H9 (cell line): ENCODE data around the gene TBC1D1. TPM values are rescaled to one million over a fixed set of nuclear protein-coding genes. Genes with fewer than 3 reads are reported as not detected.

ENCODE experiments used
- DNase-seq: peaks from one replicate; pipeline ENCODE4 v3.0.0-alpha.2; 2017
- H2AFZ ChIP-seq: one replicate; pipeline ENCODE4 v1.6.1; 2013; ENCODE audit warnings: mild to moderate bottlenecking, low read length, control low read depth, moderate library complexity
- H2AK5ac ChIP-seq: 2 replicates; pipeline ENCODE4 v1.6.1; 2013; ENCODE audit warnings: low read length, control low read depth, mixed read lengths; ENCODE audit not compliant: insufficient read length
- H2BK120ac ChIP-seq: one replicate; pipeline ENCODE4 v1.6.1; 2013; ENCODE audit warnings: low read depth, mild to moderate bottlenecking, low read length, control low read depth, inconsistent platforms; ENCODE audit not compliant: poor library complexity, severe bottlenecking
- H2BK12ac ChIP-seq: 2 replicates; pipeline ENCODE4 v1.6.1; 2013; ENCODE audit warnings: low read length, control low read depth, mixed read lengths, low read depth; ENCODE audit not compliant: insufficient read length
- H2BK15ac ChIP-seq: 2 replicates; pipeline ENCODE4 v1.6.1; 2013; ENCODE audit warnings: low read depth, low read length, control low read depth
- H2BK20ac ChIP-seq: one replicate; pipeline ENCODE4 v1.6.1; 2013; ENCODE audit warnings: low read depth, mild to moderate bottlenecking, low read length, control low read depth, inconsistent platforms; ENCODE audit not compliant: poor library complexity, severe bottlenecking
- H2BK5ac ChIP-seq: 2 replicates; pipeline ENCODE4 v1.6.1; 2013; ENCODE audit warnings: low read length, control low read depth, mixed read lengths; ENCODE audit not compliant: insufficient read length
- H3K14ac ChIP-seq: 2 replicates; pipeline ENCODE4 v1.6.1; 2013; ENCODE audit warnings: low read length, control low read depth; ENCODE audit not compliant: insufficient read depth
- H3K18ac ChIP-seq: 2 replicates; pipeline ENCODE4 v1.6.1; 2013; ENCODE audit warnings: low read depth, mild to moderate bottlenecking, mixed read lengths, low read length, control low read depth; ENCODE audit not compliant: insufficient read length
- H3K23ac ChIP-seq: 2 replicates; pipeline ENCODE4 v1.6.1; 2013; ENCODE audit warnings: low read length, control low read depth, mixed read lengths, low read depth; ENCODE audit not compliant: insufficient read length
- H3K23me2 ChIP-seq: 2 replicates; pipeline ENCODE4 v1.6.1; 2013; ENCODE audit warnings: low read depth, mild to moderate bottlenecking, mixed read lengths, low read length, control low read depth; ENCODE audit not compliant: insufficient read length, poor library complexity, severe bottlenecking
- H3K27ac ChIP-seq: 2 replicates; pipeline ENCODE4 v1.5.1; 2013; ENCODE audit warnings: low read length, control low read depth, mixed read lengths, low read depth; ENCODE audit not compliant: insufficient read length
- H3K27me3 ChIP-seq: 2 replicates; pipeline ENCODE4 v1.6.1; 2013; ENCODE audit warnings: low read length, control low read depth, inconsistent platforms; ENCODE audit not compliant: insufficient read depth
- H3K4ac ChIP-seq: 2 replicates; pipeline ENCODE4 v1.6.1; 2013; ENCODE audit warnings: low read depth, mild to moderate bottlenecking, control low read depth, inconsistent platforms, low read length, moderate library complexity
- H3K4me1 ChIP-seq: 2 replicates; pipeline ENCODE4 v1.6.1; 2013; ENCODE audit warnings: low read length, control low read depth, inconsistent platforms; ENCODE audit not compliant: insufficient read depth
- H3K4me2 ChIP-seq: 2 replicates; pipeline ENCODE4 v1.6.1; 2013; ENCODE audit warnings: low read length, control low read depth, mixed read lengths; ENCODE audit not compliant: insufficient read length, insufficient read depth
- H3K56ac ChIP-seq: 2 replicates; pipeline ENCODE4 v1.6.1; 2013; ENCODE audit warnings: low read depth, mild to moderate bottlenecking, mixed read lengths, low read length, control low read depth; ENCODE audit not compliant: insufficient read length
- H3K79me1 ChIP-seq: 2 replicates; pipeline ENCODE4 v1.6.1; 2013; ENCODE audit warnings: low read depth, mild to moderate bottlenecking, moderate library complexity, low read length, control low read depth, inconsistent platforms; ENCODE audit not compliant: insufficient read depth, poor library complexity, severe bottlenecking
- H3K79me2 ChIP-seq: 2 replicates; pipeline ENCODE4 v1.6.1; 2013; ENCODE audit warnings: low read length, control low read depth, inconsistent platforms; ENCODE audit not compliant: insufficient read depth
- H3K9ac ChIP-seq: 2 replicates; pipeline ENCODE4 v1.6.1; 2013; ENCODE audit warnings: low read length, control low read depth, mixed read lengths; ENCODE audit not compliant: insufficient read length; ENCODE audit errors: extremely low read depth
- H3K9me3 ChIP-seq: one replicate; pipeline ENCODE4 v1.6.1; 2013; ENCODE audit warnings: low read depth, low read length, inconsistent platforms; ENCODE audit not compliant: control insufficient read depth
- H3T11ph ChIP-seq: one replicate; pipeline ENCODE4 v1.6.1; 2013; ENCODE audit warnings: mild to moderate bottlenecking, low read length, control low read depth, inconsistent platforms
- H4K20me1 ChIP-seq: one replicate; pipeline ENCODE4 v1.6.1; 2013; ENCODE audit not compliant: control insufficient read depth, insufficient read length, insufficient read depth
- H4K5ac ChIP-seq: 2 replicates; pipeline ENCODE4 v1.6.1; 2013; ENCODE audit warnings: low read depth, mild to moderate bottlenecking, mixed read lengths, low read length, control low read depth; ENCODE audit not compliant: insufficient read length
- H4K8ac ChIP-seq: replicated peaks from 2 replicates; pipeline ENCODE4 v1.6.1; 2013; ENCODE audit warnings: low read length, control low read depth, mixed read lengths, low read depth; ENCODE audit not compliant: insufficient read length
- H4K91ac ChIP-seq: 2 replicates; pipeline ENCODE4 v1.6.1; 2013; ENCODE audit warnings: low read depth, mild to moderate bottlenecking, moderate library complexity, mixed read lengths, low read length, control low read depth; ENCODE audit not compliant: insufficient read length
- H3K27ac Mint-ChIP-seq, 3 experiments: 2 replicates in 2 of 3; 3 replicates in 1 of 3; pipeline ENCODE4 v1.8.0; 2020 to 2021; ENCODE audit warnings: mixed read lengths in 3 of 3, mild to moderate bottlenecking in 1 of 3, moderate library complexity in 1 of 3
- H3K27me3 Mint-ChIP-seq: 2 replicates; pipeline ENCODE4 v1.8.0; 2021; ENCODE audit warnings: low read depth, mild to moderate bottlenecking, moderate library complexity, mixed read lengths
- H3K36me3 Mint-ChIP-seq, 3 experiments: 2 replicates in 2 of 3; 3 replicates in 1 of 3; pipeline ENCODE4 v1.8.0; 2020 to 2021; ENCODE audit warnings: low read depth in 3 of 3, mixed read lengths in 3 of 3; ENCODE audit not compliant: insufficient read depth in 1 of 3
- H3K4me1 Mint-ChIP-seq, 2 experiments: 2 replicates each; pipeline ENCODE4 v1.8.0; 2020; ENCODE audit warnings: mixed read lengths in 2 of 2
- H3K4me3 Mint-ChIP-seq, 2 experiments: 2 replicates in 1 of 2; 3 replicates in 1 of 2; pipeline ENCODE4 v1.8.0; 2020 to 2021; ENCODE audit warnings: mild to moderate bottlenecking in 2 of 2, mixed read lengths in 2 of 2, moderate library complexity in 1 of 2
- H3K9me3 Mint-ChIP-seq, 2 experiments: 2 replicates in 1 of 2; 3 replicates in 1 of 2; pipeline ENCODE4 v1.8.0; 2020; ENCODE audit warnings: mild to moderate bottlenecking in 2 of 2, mixed read lengths in 2 of 2, moderate library complexity in 1 of 2
- WGBS: extraction: QIAGEN DNeasy Blood & Tissue Kit; methylation state at CpG from one replicate; pipeline ENCODE4 v1.1.7; 2013; ENCODE audit warnings: missing lambda C conversion rate, low lambda C conversion rate, mixed read lengths; ENCODE audit not compliant: insufficient read length; ENCODE audit errors: extremely low coverage; 5-methylcytosine and 5-hydroxymethylcytosine counted together
- total RNA-seq: library from RNA; stranded (reverse); gene quantifications from 2 replicates; pipeline ENCODE4 v1.2.1, GENCODE V29; 2021
- TF ChIP-seq, protein P1 (sequence below): fragments of 200-600 bp; sonication (generic); conservative IDR thresholded peaks from 3 replicates; pipeline ENCODE4 v1.8.0; 2021; ENCODE audit warnings: antibody characterized with exemption, mild to moderate bottlenecking

Gene TBC1D1
- total RNA-seq, 1 experiment from 2014 or later: 109 TPM

GRCh38 chr4:38174801-38175200 is 283.9 kb downstream of the TBC1D1 start:
- Histone ChIP-seq H3K23me2 (no peaks in the 10 kb centered on the region), H4K20me1 (no peaks in the 10 kb centered on the region), H3T11ph (no peak overlapping the region), H3K4me1 (no peaks in the 10 kb centered on the region), H3K23ac (no peak overlapping the region), H3K79me1 (no peaks in the 10 kb centered on the region), H2AFZ (no peak overlapping the region), H4K5ac (no peak overlapping the region), H2BK20ac (no peak overlapping the region), H4K91ac (no peak overlapping the region), H3K56ac (no peak overlapping the region), H3K9ac (no peak overlapping the region), H2BK15ac (no peak overlapping the region), H3K27ac (no peak overlapping the region), H3K14ac (no peak overlapping the region), H3K18ac (no peak overlapping the region), H3K27me3 (no peaks in the 10 kb centered on the region), H3K4me2 (no peak overlapping the region), H2BK120ac (no peak overlapping the region), H2BK5ac (no peak overlapping the region), H3K9me3 (no peaks in the 10 kb centered on the region), H3K4ac (no peak overlapping the region), H4K8ac (no peak overlapping the region), H2BK12ac (no peak overlapping the region), H2AK5ac (no peak overlapping the region), H3K79me2 (no peaks in the 10 kb centered on the region)
- no CpG with 5 or more reads among the region's 2 CpGs for WGBS
- TF ChIP-seq, protein P1, sequence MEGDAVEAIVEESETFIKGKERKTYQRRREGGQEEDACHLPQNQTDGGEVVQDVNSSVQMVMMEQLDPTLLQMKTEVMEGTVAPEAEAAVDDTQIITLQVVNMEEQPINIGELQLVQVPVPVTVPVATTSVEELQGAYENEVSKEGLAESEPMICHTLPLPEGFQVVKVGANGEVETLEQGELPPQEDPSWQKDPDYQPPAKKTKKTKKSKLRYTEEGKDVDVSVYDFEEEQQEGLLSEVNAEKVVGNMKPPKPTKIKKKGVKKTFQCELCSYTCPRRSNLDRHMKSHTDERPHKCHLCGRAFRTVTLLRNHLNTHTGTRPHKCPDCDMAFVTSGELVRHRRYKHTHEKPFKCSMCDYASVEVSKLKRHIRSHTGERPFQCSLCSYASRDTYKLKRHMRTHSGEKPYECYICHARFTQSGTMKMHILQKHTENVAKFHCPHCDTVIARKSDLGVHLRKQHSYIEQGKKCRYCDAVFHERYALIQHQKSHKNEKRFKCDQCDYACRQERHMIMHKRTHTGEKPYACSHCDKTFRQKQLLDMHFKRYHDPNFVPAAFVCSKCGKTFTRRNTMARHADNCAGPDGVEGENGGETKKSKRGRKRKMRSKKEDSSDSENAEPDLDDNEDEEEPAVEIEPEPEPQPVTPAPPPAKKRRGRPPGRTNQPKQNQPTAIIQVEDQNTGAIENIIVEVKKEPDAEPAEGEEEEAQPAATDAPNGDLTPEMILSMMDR: no peak
- H3K4me3 Mint-ChIP-seq: no peak overlapping the region
- no peak overlapping the region for H3K27ac Mint-ChIP-seq
- DNase-seq: no peak
- H3K27me3 Mint-ChIP-seq: no peaks in the 10 kb centered on the region
- peaks cover 0 to 15% of the 10 kb centered on the region in 2 experiments; a peak in 2 of 5 replicates for H3K9me3 Mint-ChIP-seq
- H3K36me3 Mint-ChIP-seq: peaks cover 0 to 8% (median 0%) of the 10 kb centered on the region in 3 experiments; a peak in 2 of 7 replicates
- peaks cover 2 to 3% of the 10 kb centered on the region in 2 experiments for H3K4me1 Mint-ChIP-seq
